Measurements from ENCODE around the gene AKAP11. TPM values are rescaled to one million over a fixed set of nuclear protein-coding genes. Genes with fewer than 3 reads are reported as not detected.
A peak's percentile ranks its signal among the peaks of the same experiment; 100 is the strongest.

The AKAP11 gene
- total RNA-seq, 2 experiments from 2014 or later = 18.0 to 18.4 TPM

DNA sequence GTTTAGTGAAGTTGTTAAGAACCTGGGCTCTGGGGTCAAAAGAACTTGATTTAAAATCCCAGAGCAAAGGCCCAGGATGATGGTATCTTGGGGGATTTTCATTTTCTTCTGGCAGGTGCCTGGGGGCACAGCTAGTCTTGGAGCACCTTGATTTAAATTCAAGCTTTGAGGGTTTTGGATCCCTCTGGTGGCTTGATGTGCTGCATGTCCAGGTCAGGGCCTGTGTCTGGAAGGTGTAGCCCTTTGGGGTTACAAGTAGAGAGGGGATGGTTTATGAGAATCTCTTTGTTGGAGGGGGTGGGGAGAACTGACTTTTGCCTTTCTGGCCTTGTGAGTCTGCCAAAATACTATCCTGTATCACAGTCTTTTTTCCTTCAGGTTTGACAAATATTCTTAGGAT, 55.8 kb downstream of the AKAP11 start:
- intact Hi-C loops (cut with DNase I, micrococcal nuclease) = no loop called here

DNA sequence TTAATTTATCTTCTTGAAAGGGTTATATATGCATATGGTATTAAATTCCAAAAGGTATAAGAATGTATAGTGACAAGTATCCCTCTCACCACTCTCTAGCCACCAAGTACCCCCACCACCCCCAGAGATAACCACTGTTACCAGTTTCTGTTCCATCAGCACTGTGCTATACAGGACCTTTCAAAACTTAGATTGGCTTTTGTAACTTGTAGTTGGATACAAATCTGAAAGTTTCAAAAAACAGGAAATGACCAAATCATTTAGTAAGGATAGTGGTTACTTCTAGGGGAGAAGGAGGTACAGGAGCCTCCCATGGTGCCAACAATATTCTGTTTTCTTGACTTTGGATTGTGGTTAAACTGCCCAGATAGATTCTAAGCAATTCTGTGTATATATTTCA, 56.7 kb downstream of the AKAP11 start:
- intact Hi-C loops (cut with DNase I, micrococcal nuclease) = no loop called here
- H3K9me3 Mint-ChIP-seq = no peaks in the 10 kb centered on the region
- H3K4me3 ChIP-seq (ENCODE audit: low read length) = no peak overlapping the region
- TF ChIP-seq, protein P1, sequence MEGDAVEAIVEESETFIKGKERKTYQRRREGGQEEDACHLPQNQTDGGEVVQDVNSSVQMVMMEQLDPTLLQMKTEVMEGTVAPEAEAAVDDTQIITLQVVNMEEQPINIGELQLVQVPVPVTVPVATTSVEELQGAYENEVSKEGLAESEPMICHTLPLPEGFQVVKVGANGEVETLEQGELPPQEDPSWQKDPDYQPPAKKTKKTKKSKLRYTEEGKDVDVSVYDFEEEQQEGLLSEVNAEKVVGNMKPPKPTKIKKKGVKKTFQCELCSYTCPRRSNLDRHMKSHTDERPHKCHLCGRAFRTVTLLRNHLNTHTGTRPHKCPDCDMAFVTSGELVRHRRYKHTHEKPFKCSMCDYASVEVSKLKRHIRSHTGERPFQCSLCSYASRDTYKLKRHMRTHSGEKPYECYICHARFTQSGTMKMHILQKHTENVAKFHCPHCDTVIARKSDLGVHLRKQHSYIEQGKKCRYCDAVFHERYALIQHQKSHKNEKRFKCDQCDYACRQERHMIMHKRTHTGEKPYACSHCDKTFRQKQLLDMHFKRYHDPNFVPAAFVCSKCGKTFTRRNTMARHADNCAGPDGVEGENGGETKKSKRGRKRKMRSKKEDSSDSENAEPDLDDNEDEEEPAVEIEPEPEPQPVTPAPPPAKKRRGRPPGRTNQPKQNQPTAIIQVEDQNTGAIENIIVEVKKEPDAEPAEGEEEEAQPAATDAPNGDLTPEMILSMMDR (IDR thresholded peaks at IDR 0.05) = no peak
- DNase-seq (peak in 2 of 14 experiments; percentile 4 to 44), ATAC-seq (ENCODE audit: poor library complexity) (no peak)
- H3K9me3 ChIP-seq (ENCODE audit: control insufficient read depth in 1 of 2, insufficient read depth in 1 of 2, low read length in 2 of 2) = no peaks in the 10 kb centered on the region
- peaks cover 6% of the 10 kb centered on the region for H3K4me1 ChIP-seq (ENCODE audit: insufficient read depth, low read length)
- peaks cover 23% of the 10 kb centered on the region for H3K4me1 Mint-ChIP-seq (ENCODE audit: low read depth)
- peak overlapping the region; percentile 2 for H3K4me3 Mint-ChIP-seq
- no peaks in the 10 kb centered on the region for H3K36me3 Mint-ChIP-seq (ENCODE audit: low read depth)
- ChIA-PET CTCF (no interaction called here), POLR2A (no interaction called here)
- peak overlapping the region; percentile 45 for H3K27ac Mint-ChIP-seq
- H3K27me3 ChIP-seq (ENCODE audit: control insufficient read depth in 1 of 2, insufficient read depth in 2 of 2, low read length in 2 of 2) = no peaks in the 10 kb centered on the region
- H3K27me3 Mint-ChIP-seq = no peaks in the 10 kb centered on the region
- H3K27ac ChIP-seq (ENCODE audit: low read depth in 1 of 2, low read length in 2 of 2) = peak overlapping the region in 1 of 2 donors; percentile 31
- no peaks in the 10 kb centered on the region for H3K36me3 ChIP-seq (ENCODE audit: insufficient read depth, low read length)

More for the DNA sequence above, 55.8 kb downstream of the AKAP11 start:
- H3K27me3 Mint-ChIP-seq = no peaks in the 10 kb centered on the region
- Histone ChIP-seq H3K4me3 (ENCODE audit: low read length) (no peak overlapping the region), H3K36me3 (ENCODE audit: insufficient read depth, low read length) (no peaks in the 10 kb centered on the region), H3K27ac (ENCODE audit: low read depth in 1 of 2, low read length in 2 of 2) (no peak overlapping the region), H3K27me3 (ENCODE audit: control insufficient read depth in 1 of 2, insufficient read depth in 2 of 2, low read length in 2 of 2) (no peaks in the 10 kb centered on the region), H3K4me1 (ENCODE audit: insufficient read depth, low read length) (peaks cover 6% of the 10 kb centered on the region), H3K9me3 (ENCODE audit: control insufficient read depth in 1 of 2, insufficient read depth in 1 of 2, low read length in 2 of 2) (no peaks in the 10 kb centered on the region)
- no peaks in the 10 kb centered on the region for H3K36me3 Mint-ChIP-seq (ENCODE audit: low read depth)
- no peak overlapping the region for H3K27ac Mint-ChIP-seq
- ATAC-seq (ENCODE audit: poor library complexity) (no peak), DNase-seq (no peak)
- H3K4me3 Mint-ChIP-seq = no peak overlapping the region
- ChIA-PET CTCF (no interaction called here), POLR2A (interaction anchor here (1.2 to 1.8 kb wide), 2 partner anchors 20 to 55 kb away, joined by 3 to 10 read pairs; partner anchors contain the start of gene AKAP11)
- H3K4me1 Mint-ChIP-seq (ENCODE audit: low read depth) = peaks cover 23% of the 10 kb centered on the region
- no peaks in the 10 kb centered on the region for H3K9me3 Mint-ChIP-seq
- TF ChIP-seq, protein P1 (IDR thresholded peaks at IDR 0.05) = no peak

DNA sequence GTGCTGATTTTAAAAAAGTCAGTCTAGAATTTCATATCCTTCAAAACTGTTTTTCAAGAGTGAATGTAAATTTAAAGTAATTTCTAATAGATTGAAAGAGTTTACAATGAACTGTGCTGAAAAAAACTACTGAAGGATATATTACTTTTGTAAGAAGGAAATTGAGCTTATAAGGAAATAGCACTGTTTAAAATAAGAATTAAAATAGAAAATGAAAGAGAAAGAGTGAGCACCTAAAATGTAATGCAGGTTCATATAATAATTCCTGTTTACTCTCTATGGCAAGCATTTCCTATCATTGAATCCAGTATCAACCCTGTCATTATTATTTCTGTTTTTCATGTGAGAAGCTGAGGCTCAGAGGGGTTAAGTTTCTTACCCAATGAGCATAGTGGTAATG, 57.3 kb downstream of the AKAP11 start:
- CTCF ChIA-PET = no interaction called here
- H3K4me1 Mint-ChIP-seq (ENCODE audit: low read depth) = peaks cover 26% of the 10 kb centered on the region
- H3K9me3 ChIP-seq (ENCODE audit: control insufficient read depth in 1 of 2, insufficient read depth in 1 of 2, low read length in 2 of 2) = no peaks in the 10 kb centered on the region
- POLR2A ChIA-PET = no interaction called here
- no peaks in the 10 kb centered on the region for H3K27me3 Mint-ChIP-seq
- ATAC-seq (ENCODE audit: poor library complexity) = no peak
- H3K27ac ChIP-seq (ENCODE audit: low read depth in 1 of 2, low read length in 2 of 2) = peak overlapping the region in 1 of 2 donors; percentile 31
- H3K4me3 Mint-ChIP-seq = no peak overlapping the region
- H3K4me1 ChIP-seq (ENCODE audit: insufficient read depth, low read length) = peaks cover 8% of the 10 kb centered on the region
- intact Hi-C loops (cut with DNase I, micrococcal nuclease) = no loop called here
- no peaks in the 10 kb centered on the region for H3K36me3 Mint-ChIP-seq (ENCODE audit: low read depth)
- no peaks in the 10 kb centered on the region for H3K27me3 ChIP-seq (ENCODE audit: control insufficient read depth in 1 of 2, insufficient read depth in 2 of 2, low read length in 2 of 2)
- H3K27ac Mint-ChIP-seq = peak overlapping the region; percentile 45
- H3K4me3 ChIP-seq (ENCODE audit: low read length) = no peak overlapping the region
- H3K36me3 ChIP-seq (ENCODE audit: insufficient read depth, low read length) = no peaks in the 10 kb centered on the region
- no peaks in the 10 kb centered on the region for H3K9me3 Mint-ChIP-seq
- DNase-seq = peak in 1 of 14 experiments; percentile 35
- TF ChIP-seq, protein P1 (IDR thresholded peaks at IDR 0.05) = no peak

All from CD4-positive, alpha-beta T cell (primary cell).